H9 (cell line): Measurements from ENCODE around the gene RBPJ. TPM values are rescaled to one million over a fixed set of nuclear protein-coding genes. Genes with fewer than 3 reads are reported as not detected.

ENCODE experiments used
- DNase-seq: peaks from one replicate; pipeline ENCODE4 v3.0.0-alpha.2; 2017
- H2AFZ ChIP-seq: one replicate; pipeline ENCODE4 v1.6.1; 2013; ENCODE audit warnings: mild to moderate bottlenecking, low read length, control low read depth, moderate library complexity
- H2AK5ac ChIP-seq: 2 replicates; pipeline ENCODE4 v1.6.1; 2013; ENCODE audit warnings: low read length, control low read depth, mixed read lengths; ENCODE audit not compliant: insufficient read length
- H2BK120ac ChIP-seq: one replicate; pipeline ENCODE4 v1.6.1; 2013; ENCODE audit warnings: low read depth, mild to moderate bottlenecking, low read length, control low read depth, inconsistent platforms; ENCODE audit not compliant: poor library complexity, severe bottlenecking
- H2BK12ac ChIP-seq: 2 replicates; pipeline ENCODE4 v1.6.1; 2013; ENCODE audit warnings: low read length, control low read depth, mixed read lengths, low read depth; ENCODE audit not compliant: insufficient read length
- H2BK15ac ChIP-seq: 2 replicates; pipeline ENCODE4 v1.6.1; 2013; ENCODE audit warnings: low read depth, low read length, control low read depth
- H2BK20ac ChIP-seq: one replicate; pipeline ENCODE4 v1.6.1; 2013; ENCODE audit warnings: low read depth, mild to moderate bottlenecking, low read length, control low read depth, inconsistent platforms; ENCODE audit not compliant: poor library complexity, severe bottlenecking
- H2BK5ac ChIP-seq: 2 replicates; pipeline ENCODE4 v1.6.1; 2013; ENCODE audit warnings: low read length, control low read depth, mixed read lengths; ENCODE audit not compliant: insufficient read length
- H3K14ac ChIP-seq: 2 replicates; pipeline ENCODE4 v1.6.1; 2013; ENCODE audit warnings: low read length, control low read depth; ENCODE audit not compliant: insufficient read depth
- H3K18ac ChIP-seq: 2 replicates; pipeline ENCODE4 v1.6.1; 2013; ENCODE audit warnings: low read depth, mild to moderate bottlenecking, mixed read lengths, low read length, control low read depth; ENCODE audit not compliant: insufficient read length
- H3K23ac ChIP-seq: 2 replicates; pipeline ENCODE4 v1.6.1; 2013; ENCODE audit warnings: low read length, control low read depth, mixed read lengths, low read depth; ENCODE audit not compliant: insufficient read length
- H3K23me2 ChIP-seq: 2 replicates; pipeline ENCODE4 v1.6.1; 2013; ENCODE audit warnings: low read depth, mild to moderate bottlenecking, mixed read lengths, low read length, control low read depth; ENCODE audit not compliant: insufficient read length, poor library complexity, severe bottlenecking
- H3K27ac ChIP-seq: 2 replicates; pipeline ENCODE4 v1.5.1; 2013; ENCODE audit warnings: low read length, control low read depth, mixed read lengths, low read depth; ENCODE audit not compliant: insufficient read length
- H3K27me3 ChIP-seq: 2 replicates; pipeline ENCODE4 v1.6.1; 2013; ENCODE audit warnings: low read length, control low read depth, inconsistent platforms; ENCODE audit not compliant: insufficient read depth
- H3K4ac ChIP-seq: 2 replicates; pipeline ENCODE4 v1.6.1; 2013; ENCODE audit warnings: low read depth, mild to moderate bottlenecking, control low read depth, inconsistent platforms, low read length, moderate library complexity
- H3K4me1 ChIP-seq: 2 replicates; pipeline ENCODE4 v1.6.1; 2013; ENCODE audit warnings: low read length, control low read depth, inconsistent platforms; ENCODE audit not compliant: insufficient read depth
- H3K4me2 ChIP-seq: 2 replicates; pipeline ENCODE4 v1.6.1; 2013; ENCODE audit warnings: low read length, control low read depth, mixed read lengths; ENCODE audit not compliant: insufficient read length, insufficient read depth
- H3K56ac ChIP-seq: 2 replicates; pipeline ENCODE4 v1.6.1; 2013; ENCODE audit warnings: low read depth, mild to moderate bottlenecking, mixed read lengths, low read length, control low read depth; ENCODE audit not compliant: insufficient read length
- H3K79me1 ChIP-seq: 2 replicates; pipeline ENCODE4 v1.6.1; 2013; ENCODE audit warnings: low read depth, mild to moderate bottlenecking, moderate library complexity, low read length, control low read depth, inconsistent platforms; ENCODE audit not compliant: insufficient read depth, poor library complexity, severe bottlenecking
- H3K79me2 ChIP-seq: 2 replicates; pipeline ENCODE4 v1.6.1; 2013; ENCODE audit warnings: low read length, control low read depth, inconsistent platforms; ENCODE audit not compliant: insufficient read depth
- H3K9ac ChIP-seq: 2 replicates; pipeline ENCODE4 v1.6.1; 2013; ENCODE audit warnings: low read length, control low read depth, mixed read lengths; ENCODE audit not compliant: insufficient read length; ENCODE audit errors: extremely low read depth
- H3K9me3 ChIP-seq: one replicate; pipeline ENCODE4 v1.6.1; 2013; ENCODE audit warnings: low read depth, low read length, inconsistent platforms; ENCODE audit not compliant: control insufficient read depth
- H3T11ph ChIP-seq: one replicate; pipeline ENCODE4 v1.6.1; 2013; ENCODE audit warnings: mild to moderate bottlenecking, low read length, control low read depth, inconsistent platforms
- H4K20me1 ChIP-seq: one replicate; pipeline ENCODE4 v1.6.1; 2013; ENCODE audit not compliant: control insufficient read depth, insufficient read length, insufficient read depth
- H4K5ac ChIP-seq: 2 replicates; pipeline ENCODE4 v1.6.1; 2013; ENCODE audit warnings: low read depth, mild to moderate bottlenecking, mixed read lengths, low read length, control low read depth; ENCODE audit not compliant: insufficient read length
- H4K8ac ChIP-seq: replicated peaks from 2 replicates; pipeline ENCODE4 v1.6.1; 2013; ENCODE audit warnings: low read length, control low read depth, mixed read lengths, low read depth; ENCODE audit not compliant: insufficient read length
- H4K91ac ChIP-seq: 2 replicates; pipeline ENCODE4 v1.6.1; 2013; ENCODE audit warnings: low read depth, mild to moderate bottlenecking, moderate library complexity, mixed read lengths, low read length, control low read depth; ENCODE audit not compliant: insufficient read length
- H3K27ac Mint-ChIP-seq, 3 experiments: 2 replicates in 2 of 3; 3 replicates in 1 of 3; pipeline ENCODE4 v1.8.0; 2020 to 2021; ENCODE audit warnings: mixed read lengths in 3 of 3, mild to moderate bottlenecking in 1 of 3, moderate library complexity in 1 of 3
- H3K27me3 Mint-ChIP-seq: 2 replicates; pipeline ENCODE4 v1.8.0; 2021; ENCODE audit warnings: low read depth, mild to moderate bottlenecking, moderate library complexity, mixed read lengths
- H3K36me3 Mint-ChIP-seq, 3 experiments: 2 replicates in 2 of 3; 3 replicates in 1 of 3; pipeline ENCODE4 v1.8.0; 2020 to 2021; ENCODE audit warnings: low read depth in 3 of 3, mixed read lengths in 3 of 3; ENCODE audit not compliant: insufficient read depth in 1 of 3
- H3K4me1 Mint-ChIP-seq, 2 experiments: 2 replicates each; pipeline ENCODE4 v1.8.0; 2020; ENCODE audit warnings: mixed read lengths in 2 of 2
- H3K4me3 Mint-ChIP-seq, 2 experiments: 2 replicates in 1 of 2; 3 replicates in 1 of 2; pipeline ENCODE4 v1.8.0; 2020 to 2021; ENCODE audit warnings: mild to moderate bottlenecking in 2 of 2, mixed read lengths in 2 of 2, moderate library complexity in 1 of 2
- H3K9me3 Mint-ChIP-seq, 2 experiments: 2 replicates in 1 of 2; 3 replicates in 1 of 2; pipeline ENCODE4 v1.8.0; 2020; ENCODE audit warnings: mild to moderate bottlenecking in 2 of 2, mixed read lengths in 2 of 2, moderate library complexity in 1 of 2
- CTCF ChIP-seq: fragments of 200-600 bp; sonication (generic); conservative IDR thresholded peaks from 3 replicates; pipeline ENCODE4 v1.8.0; 2021; ENCODE audit warnings: antibody characterized with exemption, mild to moderate bottlenecking
- WGBS: extraction: QIAGEN DNeasy Blood & Tissue Kit; methylation state at CpG from one replicate; pipeline ENCODE4 v1.1.7; 2013; ENCODE audit warnings: missing lambda C conversion rate, low lambda C conversion rate, mixed read lengths; ENCODE audit not compliant: insufficient read length; ENCODE audit errors: extremely low coverage; 5-methylcytosine and 5-hydroxymethylcytosine counted together
- total RNA-seq: library from RNA; stranded (reverse); gene quantifications from 2 replicates; pipeline ENCODE4 v1.2.1, GENCODE V29; 2021

RBPJ gene
- total RNA-seq, 1 experiment from 2014 or later = 166 TPM

- H4K91ac ChIP-seq = no peak overlapping the region
- H2BK15ac ChIP-seq = no peak overlapping the region
- Mint-ChIP-seq H3K9me3 (no peaks in the 10 kb centered on the region; a peak in 2 of 5 replicates), H3K36me3 (peaks cover 23 to 30% (median 27%) of the 10 kb centered on the region in 3 experiments), H3K27ac (peak overlapping the region in 1 of 3 experiments; percentile 82; a peak in 2 of 7 replicates), H3K4me3 (no peak overlapping the region), H3K4me1 (peaks cover 0 to 16% of the 10 kb centered on the region in 2 experiments; a peak in 3 of 4 replicates), H3K27me3 (no peaks in the 10 kb centered on the region)
- no peak overlapping the region for H2BK20ac ChIP-seq
- H3K4me1 ChIP-seq = no peaks in the 10 kb centered on the region
- H2BK5ac ChIP-seq = no peak overlapping the region
- no peak overlapping the region for H3K18ac ChIP-seq
- no peak overlapping the region for H2BK120ac ChIP-seq
- no peak overlapping the region for H4K8ac ChIP-seq
- H4K5ac ChIP-seq = no peak overlapping the region
- DNase-seq = peak; percentile 51
- H3K4me2 ChIP-seq = no peak overlapping the region
- H3K79me2 ChIP-seq = peaks cover 17% of the 10 kb centered on the region
- H3K14ac ChIP-seq = no peak overlapping the region
- no peak overlapping the region for H3K27ac ChIP-seq
- H3K79me1 ChIP-seq = no peaks in the 10 kb centered on the region
- H2BK12ac ChIP-seq = no peak overlapping the region
- TF ChIP-seq CTCF = no peak
- H3K23me2 ChIP-seq = no peaks in the 10 kb centered on the region
- no peak overlapping the region for H3K56ac ChIP-seq
- H3K9me3 ChIP-seq = no peaks in the 10 kb centered on the region
- H3K23ac ChIP-seq = no peak overlapping the region
- H4K20me1 ChIP-seq = no peaks in the 10 kb centered on the region
- no peak overlapping the region for H3T11ph ChIP-seq
- no peaks in the 10 kb centered on the region for H3K27me3 ChIP-seq
- WGBS = no CpG with 5 or more reads among the region's 7 CpGs
- no peak overlapping the region for H2AFZ ChIP-seq
- H3K4ac ChIP-seq = no peak overlapping the region
- no peak overlapping the region for H3K9ac ChIP-seq
- H2AK5ac ChIP-seq = no peak overlapping the region
These were observed 63.7 kb downstream of the RBPJ start for GRCh38 chr4:26384380-26385057.
